Fibroblast of lung (primary cell): ENCODE data around the gene GSTM5.

Source experiments
- CTCF ChIP-seq, 2 donors: IDR thresholded peaks in 1 of 2; conservative IDR thresholded peaks in 1 of 2; 1 replicate in 1 of 2; 2 replicates in 1 of 2; pipeline ENCODE4 v1.5.1; 2011 to 2012; ENCODE audit warnings: low read length in 2 of 2, control low read depth in 1 of 2, inconsistent platforms in 1 of 2, low read depth in 1 of 2, mild to moderate bottlenecking in 1 of 2
- EZH2 ChIP-seq: IDR thresholded peaks from 2 replicates; pipeline ENCODE4 v1.5.1; 2012; ENCODE audit warnings: low read length, control low read depth, mild to moderate bottlenecking; ENCODE audit errors: missing control alignments

GRCh38 chr1:109740615-109741373, 28.7 kb downstream of the GSTM5 start, which contains the start of gene GSTM3:
- no peak for TF ChIP-seq CTCF (conservative IDR thresholded peaks at IDR 0.05 in 1 of 2, IDR thresholded peaks at IDR 0.05 in 1 of 2; ENCODE audit: low read depth in 1 of 2, low read length in 2 of 2)
- TF ChIP-seq EZH2, result no peak
